ENCODE measurements around the gene CRISP1.

CRISP1 gene

GRCh38 chr6:49855221-49855620 is 11.1 kb downstream of the CRISP1 start (continued):
- TF ChIP-seq ZNF565 (CRISPR knock-in tag; conservative IDR thresholded peaks at IDR 0.05; ENCODE audit: low read depth) = no peak
- TF ChIP-seq GLIS3 (CRISPR knock-in tag; IDR thresholded peaks at IDR 0.05) = no peak
- no peak for TF ChIP-seq TOX (CRISPR knock-in tag; IDR thresholded peaks at IDR 0.05; ENCODE audit: borderline replicate concordance)
- TF ChIP-seq, protein P1, sequence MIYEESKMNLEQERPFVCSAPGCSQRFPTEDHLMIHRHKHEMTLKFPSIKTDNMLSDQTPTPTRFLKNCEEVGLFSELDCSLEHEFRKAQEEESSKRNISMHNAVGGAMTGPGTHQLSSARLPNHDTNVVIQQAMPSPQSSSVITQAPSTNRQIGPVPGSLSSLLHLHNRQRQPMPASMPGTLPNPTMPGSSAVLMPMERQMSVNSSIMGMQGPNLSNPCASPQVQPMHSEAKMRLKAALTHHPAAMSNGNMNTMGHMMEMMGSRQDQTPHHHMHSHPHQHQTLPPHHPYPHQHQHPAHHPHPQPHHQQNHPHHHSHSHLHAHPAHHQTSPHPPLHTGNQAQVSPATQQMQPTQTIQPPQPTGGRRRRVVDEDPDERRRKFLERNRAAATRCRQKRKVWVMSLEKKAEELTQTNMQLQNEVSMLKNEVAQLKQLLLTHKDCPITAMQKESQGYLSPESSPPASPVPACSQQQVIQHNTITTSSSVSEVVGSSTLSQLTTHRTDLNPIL (CRISPR knock-in tag; IDR thresholded peaks at IDR 0.05; ENCODE audit: low read depth) = no peak

DNA sequence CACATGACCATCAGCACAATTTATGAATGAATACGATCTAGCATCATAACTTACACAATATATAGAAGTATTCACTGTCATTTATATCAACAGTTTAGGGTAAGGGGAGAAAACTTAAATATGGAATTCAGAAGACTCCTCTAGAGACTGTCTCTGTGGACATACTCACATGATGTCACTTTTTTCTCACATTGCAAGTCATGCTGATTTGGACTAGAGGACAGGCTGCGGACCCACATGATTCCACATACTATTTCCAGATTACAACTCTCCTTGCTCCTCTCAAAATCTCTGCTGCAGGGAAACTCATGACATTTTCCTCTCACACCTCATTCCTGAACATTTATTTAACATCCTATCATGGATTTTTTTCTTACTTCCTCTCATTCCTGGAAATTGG is 13.4 kb downstream of the CRISP1 start:
- ATAC-seq = no peak
- TF ChIP-seq, protein P2, sequence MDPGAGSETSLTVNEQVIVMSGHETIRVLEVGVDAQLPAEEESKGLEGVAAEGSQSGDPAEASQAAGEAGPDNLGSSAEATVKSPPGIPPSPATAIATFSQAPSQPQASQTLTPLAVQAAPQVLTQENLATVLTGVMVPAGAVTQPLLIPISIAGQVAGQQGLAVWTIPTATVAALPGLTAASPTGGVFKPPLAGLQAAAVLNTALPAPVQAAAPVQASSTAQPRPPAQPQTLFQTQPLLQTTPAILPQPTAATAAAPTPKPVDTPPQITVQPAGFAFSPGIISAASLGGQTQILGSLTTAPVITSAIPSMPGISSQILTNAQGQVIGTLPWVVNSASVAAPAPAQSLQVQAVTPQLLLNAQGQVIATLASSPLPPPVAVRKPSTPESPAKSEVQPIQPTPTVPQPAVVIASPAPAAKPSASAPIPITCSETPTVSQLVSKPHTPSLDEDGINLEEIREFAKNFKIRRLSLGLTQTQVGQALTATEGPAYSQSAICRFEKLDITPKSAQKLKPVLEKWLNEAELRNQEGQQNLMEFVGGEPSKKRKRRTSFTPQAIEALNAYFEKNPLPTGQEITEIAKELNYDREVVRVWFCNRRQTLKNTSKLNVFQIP (CRISPR knock-in tag; IDR thresholded peaks at IDR 0.05; ENCODE audit: borderline replicate concordance, low read depth) = no peak
- TF ChIP-seq ZC3H10 (CRISPR knock-in tag; IDR thresholded peaks at IDR 0.05) = no peak

GRCh38 chr6:49849213-49849907 is 17.0 kb downstream of the CRISP1 start:
- peak; percentile 88 for ATAC-seq
- TF ChIP-seq PATZ1 (CRISPR knock-in tag; IDR thresholded peaks at IDR 0.05; ENCODE audit: borderline replicate concordance) (no peak), TCF4 (CRISPR knock-in tag; IDR thresholded peaks at IDR 0.05; ENCODE audit: borderline replicate concordance) (no peak), PPARA (CRISPR knock-in tag; IDR thresholded peaks at IDR 0.05; ENCODE audit: borderline replicate concordance) (no peak), RARB (CRISPR knock-in tag; IDR thresholded peaks at IDR 0.05) (no peak), BACH2 (CRISPR knock-in tag; IDR thresholded peaks at IDR 0.05; ENCODE audit: borderline replicate concordance) (no peak)
- TF ChIP-seq, protein P2 (CRISPR knock-in tag; IDR thresholded peaks at IDR 0.05; ENCODE audit: borderline replicate concordance, low read depth) = no peak

DNA sequence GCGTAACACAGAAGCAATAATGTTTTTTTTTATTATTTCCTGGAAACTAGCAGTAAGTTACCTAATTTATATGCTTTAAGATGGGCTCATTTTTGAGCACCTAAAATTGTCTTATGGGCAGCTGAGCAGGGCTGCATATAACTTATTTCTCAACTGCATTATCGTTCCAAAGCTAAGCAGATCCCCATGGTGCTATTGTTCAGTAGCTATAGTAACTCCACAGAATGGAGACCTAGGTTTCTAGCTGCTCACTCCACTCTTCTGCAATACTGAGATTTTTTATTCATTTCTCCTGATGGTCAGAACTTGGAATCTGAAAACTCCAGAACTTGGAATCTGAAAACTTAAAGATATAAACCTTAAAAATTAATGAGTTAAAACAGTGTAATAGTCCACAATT is 18.7 kb downstream of the CRISP1 start:
- TF ChIP-seq, protein P3, sequence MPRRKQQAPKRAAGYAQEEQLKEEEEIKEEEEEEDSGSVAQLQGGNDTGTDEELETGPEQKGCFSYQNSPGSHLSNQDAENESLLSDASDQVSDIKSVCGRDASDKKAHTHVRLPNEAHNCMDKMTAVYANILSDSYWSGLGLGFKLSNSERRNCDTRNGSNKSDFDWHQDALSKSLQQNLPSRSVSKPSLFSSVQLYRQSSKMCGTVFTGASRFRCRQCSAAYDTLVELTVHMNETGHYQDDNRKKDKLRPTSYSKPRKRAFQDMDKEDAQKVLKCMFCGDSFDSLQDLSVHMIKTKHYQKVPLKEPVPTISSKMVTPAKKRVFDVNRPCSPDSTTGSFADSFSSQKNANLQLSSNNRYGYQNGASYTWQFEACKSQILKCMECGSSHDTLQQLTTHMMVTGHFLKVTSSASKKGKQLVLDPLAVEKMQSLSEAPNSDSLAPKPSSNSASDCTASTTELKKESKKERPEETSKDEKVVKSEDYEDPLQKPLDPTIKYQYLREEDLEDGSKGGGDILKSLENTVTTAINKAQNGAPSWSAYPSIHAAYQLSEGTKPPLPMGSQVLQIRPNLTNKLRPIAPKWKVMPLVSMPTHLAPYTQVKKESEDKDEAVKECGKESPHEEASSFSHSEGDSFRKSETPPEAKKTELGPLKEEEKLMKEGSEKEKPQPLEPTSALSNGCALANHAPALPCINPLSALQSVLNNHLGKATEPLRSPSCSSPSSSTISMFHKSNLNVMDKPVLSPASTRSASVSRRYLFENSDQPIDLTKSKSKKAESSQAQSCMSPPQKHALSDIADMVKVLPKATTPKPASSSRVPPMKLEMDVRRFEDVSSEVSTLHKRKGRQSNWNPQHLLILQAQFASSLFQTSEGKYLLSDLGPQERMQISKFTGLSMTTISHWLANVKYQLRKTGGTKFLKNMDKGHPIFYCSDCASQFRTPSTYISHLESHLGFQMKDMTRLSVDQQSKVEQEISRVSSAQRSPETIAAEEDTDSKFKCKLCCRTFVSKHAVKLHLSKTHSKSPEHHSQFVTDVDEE (CRISPR knock-in tag; IDR thresholded peaks at IDR 0.05) = no peak
- TF ChIP-seq ZC3H10 (CRISPR knock-in tag; IDR thresholded peaks at IDR 0.05) (no peak), SNAI2 (CRISPR knock-in tag; IDR thresholded peaks at IDR 0.05) (no peak), OSR1 (CRISPR knock-in tag; IDR thresholded peaks at IDR 0.05) (no peak)
- TF ChIP-seq, protein P1 (CRISPR knock-in tag; IDR thresholded peaks at IDR 0.05; ENCODE audit: low read depth) = no peak
- ATAC-seq = no peak
